Panc1 (cell line): ENCODE data around the gene ACOXL. TPM values are rescaled to one million over a fixed set of nuclear protein-coding genes. Genes with fewer than 3 reads are reported as not detected.

Experiments
- ATAC-seq: fragments of 200-7000 bp; cut with Tn5 transposase; 2 replicates; pipeline ENCODE4 v1.9.1; 2020; ENCODE audit warnings: mild to moderate bottlenecking, moderate library complexity
- BruUV-seq: library from RNA; stranded (reverse); fragments of 400-500 nt; replicated peaks from 2 replicates; lab custom pipeline; 2021; lab: Mats Ljungman, UMichigan
- CTCF ChIA-PET: fragments of 300-600 bp; sonication (Branson Sonifier 250); formaldehyde crosslinking; loops from one replicate; lab custom pipeline; 2022; ENCODE audit warnings: antibody characterized with exemption; lab: Charles Lee
- POLR2A ChIA-PET: fragments of 300-600 bp; sonication (Branson Sonifier 250); formaldehyde crosslinking; loops from one replicate; lab custom pipeline; 2022; ENCODE audit warnings: antibody characterized with exemption; lab: Charles Lee
- DNase-seq: peaks from one replicate; pipeline ENCODE4 v3.0.0-alpha.2; 2010; ENCODE audit warnings: low read depth, low spot score
- H3K27ac ChIP-seq: 2 replicates; pipeline ENCODE4 v1.5.1; 2011; ENCODE audit warnings: mild to moderate bottlenecking, low read length, inconsistent platforms
- H3K27me3 ChIP-seq: fragments of 200-500 bp; sonication (Bioruptor generic); 2 replicates; pipeline ENCODE4 v1.6.0; 2014; ENCODE audit warnings: low read length, inconsistent platforms; ENCODE audit not compliant: control insufficient read depth, insufficient read depth
- H3K36me3 ChIP-seq: fragments of 200-500 bp; sonication (Bioruptor generic); 2 replicates; pipeline ENCODE4 v1.5.1; 2014; ENCODE audit warnings: inconsistent platforms, mild to moderate bottlenecking, low read length, moderate library complexity; ENCODE audit not compliant: control insufficient read depth, insufficient read depth
- H3K4me1 ChIP-seq: 2 replicates; pipeline ENCODE4 v1.5.1; 2011; ENCODE audit warnings: inconsistent platforms, mild to moderate bottlenecking, low read length, moderate library complexity; ENCODE audit not compliant: control insufficient read depth, insufficient read depth
- H3K4me3 ChIP-seq, 2 experiments: 2 replicates each; pipeline ENCODE4 v1.5.1; 2011 to 2012; ENCODE audit warnings: low read depth in 2 of 2, low read length in 2 of 2, mild to moderate bottlenecking in 2 of 2, inconsistent platforms in 1 of 2, moderate library complexity in 1 of 2
- H3K9me3 ChIP-seq: fragments of 200-500 bp; sonication (Bioruptor generic); 2 replicates; pipeline ENCODE4 v1.5.1; 2014; ENCODE audit warnings: low read depth, mild to moderate bottlenecking, inconsistent platforms, low read length, moderate library complexity; ENCODE audit not compliant: control insufficient read depth, insufficient read depth
- CTCF ChIP-seq: fragments of 450-650 bp; IDR thresholded peaks from 2 replicates; pipeline ENCODE4 v1.5.1; 2017; ENCODE audit warnings: mild to moderate bottlenecking
- POLR2AphosphoS5 ChIP-seq: IDR thresholded peaks from 2 replicates; pipeline ENCODE4 v1.6.1; 2012; ENCODE audit warnings: mild to moderate bottlenecking, low read depth, low read length, moderate library complexity
- REST ChIP-seq, 2 experiments: IDR thresholded peaks; 2 replicates each; pipeline ENCODE4 v1.6.1; 2011 to 2012; ENCODE audit warnings: low read depth in 2 of 2, control low read depth in 1 of 2, low read length in 1 of 2, mild to moderate bottlenecking in 1 of 2, moderate library complexity in 1 of 2; ENCODE audit not compliant: insufficient read depth in 1 of 2
- SIN3A ChIP-seq: IDR thresholded peaks from 2 replicates; pipeline ENCODE4 v1.6.1; 2012; ENCODE audit warnings: low read depth, mild to moderate bottlenecking, low read length, moderate library complexity, borderline replicate concordance; ENCODE audit not compliant: insufficient read depth
- TCF7L2 ChIP-seq: IDR thresholded peaks from 2 replicates; pipeline ENCODE4 v1.6.1; 2011; ENCODE audit warnings: mild to moderate bottlenecking, low read depth, low read length, inconsistent platforms
- in situ Hi-C: cut with HindIII; loops from 2 replicates; pipeline ENCODE4 v1.10.0; 2016; ENCODE audit warnings: low sequenced_read_pairs, low pct_unique_long_range_greater_than_20kb
- intact Hi-C: fragments of 100-400 bp; cut with micrococcal nuclease; formaldehyde crosslinking; loops from one replicate; pipeline ENCODE4 v1.10.0; 2022; ENCODE audit not compliant: unreplicated experiment
- total RNA-seq: library from RNA; stranded (reverse); gene quantifications from one replicate; pipeline ENCODE4 v1.2.1, GENCODE V29; 2021; ENCODE audit not compliant: unreplicated experiment

ACOXL gene
- total RNA-seq, 1 experiment from 2014 or later = 4.9 TPM

GRCh38 chr2:110718382-110718781 lies 14.0 kb upstream of the ACOXL start:
- Histone ChIP-seq H3K4me3 (no peak overlapping the region), H3K36me3 (no peaks in the 10 kb centered on the region; the same call in 1 of the 2 replicates), H3K4me1 (no peaks in the 10 kb centered on the region), H3K27me3 (peaks cover 3% of the 10 kb centered on the region; the same call in 1 of the 2 replicates), H3K27ac (no peak overlapping the region), H3K9me3 (no peaks in the 10 kb centered on the region)
- ChIA-PET POLR2A (no interaction called here), CTCF (no interaction called here)
- intact Hi-C loops (no loop called here), in situ Hi-C loops (no loop called here)
- no TSS peak for BruUV-seq
- DNase-seq = no peak
- no peak for ATAC-seq
- TF ChIP-seq SIN3A = no peak
- no peak for TF ChIP-seq POLR2AphosphoS5
- no peak for TF ChIP-seq REST (IDR thresholded peaks at IDR 0.05; ENCODE audit: insufficient read depth in 1 of 2, low read depth in 2 of 2, low read length in 1 of 2)
- TF ChIP-seq TCF7L2 = no peak
- TF ChIP-seq CTCF = no peak

GRCh38 chr2:110718990-110719389 lies 13.4 kb upstream of the ACOXL start:
- Histone ChIP-seq H3K27me3 (peaks cover 5% of the 10 kb centered on the region; the same call in 1 of the 2 replicates), H3K9me3 (no peaks in the 10 kb centered on the region), H3K4me1 (no peaks in the 10 kb centered on the region), H3K36me3 (no peaks in the 10 kb centered on the region; the same call in 1 of the 2 replicates), H3K27ac (no peak overlapping the region), H3K4me3 (no peak overlapping the region)
- ATAC-seq (no peak), DNase-seq (no peak)
- BruUV-seq = no TSS peak
- intact Hi-C loops (no loop called here), in situ Hi-C loops (no loop called here)
- ChIA-PET POLR2A (no interaction called here), CTCF (no interaction called here)
- TF ChIP-seq TCF7L2 (no peak), CTCF (no peak), SIN3A (no peak), REST (IDR thresholded peaks at IDR 0.05; ENCODE audit: insufficient read depth in 1 of 2, low read depth in 2 of 2, low read length in 1 of 2) (no peak), POLR2AphosphoS5 (no peak)
